Breast epithelium (tissue), 3 donors: Measurements from ENCODE around the gene SPPL3.

Experiments
- POLR2A ChIP-seq: fragments of 450-650 bp; IDR thresholded peaks from one replicate; pipeline ENCODE4 v1.6.1; 2016; ENCODE audit warnings: antibody characterized with exemption, mild to moderate bottlenecking, moderate library complexity
- TF ChIP-seq, protein P1 (sequence below), 3 donors: fragments of 450-650 bp; IDR thresholded peaks; one replicate each; pipeline ENCODE4 v1.5.1; 2016 to 2017; ENCODE audit warnings: antibody characterized with exemption in 3 of 3, mild to moderate bottlenecking in 3 of 3, moderate library complexity in 3 of 3

DNA sequence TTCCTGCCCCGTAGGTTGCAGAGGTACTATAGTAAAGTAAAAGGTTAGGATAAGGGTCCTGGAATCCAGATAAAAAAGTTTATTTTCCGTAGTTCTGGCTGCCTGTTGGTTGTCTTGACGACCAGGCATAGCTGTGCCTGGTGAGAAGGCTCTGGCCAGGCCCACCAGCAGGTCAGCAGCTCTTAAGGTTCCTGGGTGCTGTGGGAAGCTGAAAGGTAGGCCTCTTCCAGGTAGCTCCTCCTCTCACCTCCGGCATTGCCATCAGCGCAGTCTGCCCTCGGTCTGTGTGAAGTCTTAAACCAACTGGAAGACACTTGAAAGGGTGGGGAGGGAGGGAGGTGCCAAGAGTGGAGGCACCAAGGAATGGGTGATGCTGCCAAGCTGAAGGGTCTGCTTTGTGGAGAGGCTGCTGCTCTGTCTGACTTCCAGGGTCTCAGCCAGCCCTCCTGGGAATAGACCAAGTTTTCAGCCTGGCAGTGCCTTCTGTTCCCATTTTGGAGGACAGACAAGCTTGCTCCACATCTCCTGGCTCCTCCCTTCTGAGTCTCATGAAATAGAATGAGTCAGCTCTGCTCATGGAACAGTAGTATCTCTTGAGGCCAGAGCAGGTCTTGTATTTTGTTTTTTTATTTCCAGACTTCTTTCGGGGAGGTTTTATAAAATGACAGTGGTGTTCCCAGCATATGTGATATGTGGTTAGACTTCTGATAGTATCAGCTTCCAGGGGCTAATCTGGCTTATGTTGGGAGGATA, 183.7 kb downstream of the SPPL3 start:
- TF ChIP-seq, protein P1, sequence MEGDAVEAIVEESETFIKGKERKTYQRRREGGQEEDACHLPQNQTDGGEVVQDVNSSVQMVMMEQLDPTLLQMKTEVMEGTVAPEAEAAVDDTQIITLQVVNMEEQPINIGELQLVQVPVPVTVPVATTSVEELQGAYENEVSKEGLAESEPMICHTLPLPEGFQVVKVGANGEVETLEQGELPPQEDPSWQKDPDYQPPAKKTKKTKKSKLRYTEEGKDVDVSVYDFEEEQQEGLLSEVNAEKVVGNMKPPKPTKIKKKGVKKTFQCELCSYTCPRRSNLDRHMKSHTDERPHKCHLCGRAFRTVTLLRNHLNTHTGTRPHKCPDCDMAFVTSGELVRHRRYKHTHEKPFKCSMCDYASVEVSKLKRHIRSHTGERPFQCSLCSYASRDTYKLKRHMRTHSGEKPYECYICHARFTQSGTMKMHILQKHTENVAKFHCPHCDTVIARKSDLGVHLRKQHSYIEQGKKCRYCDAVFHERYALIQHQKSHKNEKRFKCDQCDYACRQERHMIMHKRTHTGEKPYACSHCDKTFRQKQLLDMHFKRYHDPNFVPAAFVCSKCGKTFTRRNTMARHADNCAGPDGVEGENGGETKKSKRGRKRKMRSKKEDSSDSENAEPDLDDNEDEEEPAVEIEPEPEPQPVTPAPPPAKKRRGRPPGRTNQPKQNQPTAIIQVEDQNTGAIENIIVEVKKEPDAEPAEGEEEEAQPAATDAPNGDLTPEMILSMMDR (IDR thresholded peaks at IDR 0.05) = no peak
- TF ChIP-seq POLR2A = no peak
